HEK293 (cell line): ENCODE data around the gene PPFIA1.

Source experiments
- TCF7L2 ChIP-seq: IDR thresholded peaks from 2 replicates; pipeline ENCODE4 v1.6.1; 2011; ENCODE audit warnings: low read depth, mild to moderate bottlenecking, inconsistent platforms, low read length, moderate library complexity, borderline replicate concordance
- ZNF645 ChIP-seq: fragments of 450-650 bp; formaldehyde crosslinking; IDR thresholded peaks from 2 replicates; pipeline ENCODE4; 2016; ENCODE audit warnings: missing biosample characterization, missing genetic modification characterization
- TF ChIP-seq, protein P1 (sequence below): fragments of 450-650 bp; formaldehyde crosslinking; IDR thresholded peaks from 2 replicates; pipeline ENCODE4 v1.5.1; 2016; ENCODE audit warnings: missing biosample characterization, missing genetic modification characterization
- TF ChIP-seq, protein P2 (sequence below): fragments of 450-650 bp; formaldehyde crosslinking; optimal IDR thresholded peaks from 2 replicates; pipeline ENCODE3; 2016; ENCODE audit warnings: missing biosample characterization, mild to moderate bottlenecking, missing genetic modification characterization
- TF ChIP-seq, protein P3 (sequence below): fragments of 450-650 bp; formaldehyde crosslinking; IDR thresholded peaks from 2 replicates; pipeline ENCODE4 v1.5.1; 2016; ENCODE audit warnings: missing biosample characterization, missing genetic modification characterization

DNA sequence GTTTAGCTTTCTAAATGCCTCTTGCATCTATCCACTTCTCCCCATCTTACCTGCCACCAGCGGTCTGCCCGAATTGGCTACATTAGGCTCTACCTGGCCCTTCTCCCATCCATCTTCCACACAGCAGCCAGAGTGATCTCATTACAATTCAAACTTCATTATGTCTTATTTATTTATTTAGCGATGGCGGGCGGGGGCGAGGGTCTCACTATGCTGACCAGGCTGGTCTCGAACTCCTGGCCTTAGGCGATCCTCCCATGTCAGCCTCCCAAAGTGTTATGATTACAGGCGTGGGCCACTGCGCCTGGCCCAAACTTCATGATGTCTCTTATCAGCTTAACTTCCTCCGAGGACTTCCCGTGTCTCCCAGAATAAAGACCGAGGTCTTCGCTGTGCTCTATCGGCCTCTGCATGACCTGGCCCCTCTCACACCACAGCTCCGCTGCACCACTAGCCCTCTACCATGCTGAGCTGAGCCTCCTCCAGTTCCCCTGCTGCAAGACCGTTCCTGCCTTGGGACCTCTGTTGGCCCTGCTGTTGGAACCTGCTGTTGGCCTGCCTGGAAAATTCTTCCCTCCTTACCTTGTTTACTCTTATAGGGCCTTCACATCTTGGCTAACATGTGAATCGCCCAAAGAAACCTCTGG lies 127.0 kb downstream of the PPFIA1 start:
- TF ChIP-seq, protein P1, sequence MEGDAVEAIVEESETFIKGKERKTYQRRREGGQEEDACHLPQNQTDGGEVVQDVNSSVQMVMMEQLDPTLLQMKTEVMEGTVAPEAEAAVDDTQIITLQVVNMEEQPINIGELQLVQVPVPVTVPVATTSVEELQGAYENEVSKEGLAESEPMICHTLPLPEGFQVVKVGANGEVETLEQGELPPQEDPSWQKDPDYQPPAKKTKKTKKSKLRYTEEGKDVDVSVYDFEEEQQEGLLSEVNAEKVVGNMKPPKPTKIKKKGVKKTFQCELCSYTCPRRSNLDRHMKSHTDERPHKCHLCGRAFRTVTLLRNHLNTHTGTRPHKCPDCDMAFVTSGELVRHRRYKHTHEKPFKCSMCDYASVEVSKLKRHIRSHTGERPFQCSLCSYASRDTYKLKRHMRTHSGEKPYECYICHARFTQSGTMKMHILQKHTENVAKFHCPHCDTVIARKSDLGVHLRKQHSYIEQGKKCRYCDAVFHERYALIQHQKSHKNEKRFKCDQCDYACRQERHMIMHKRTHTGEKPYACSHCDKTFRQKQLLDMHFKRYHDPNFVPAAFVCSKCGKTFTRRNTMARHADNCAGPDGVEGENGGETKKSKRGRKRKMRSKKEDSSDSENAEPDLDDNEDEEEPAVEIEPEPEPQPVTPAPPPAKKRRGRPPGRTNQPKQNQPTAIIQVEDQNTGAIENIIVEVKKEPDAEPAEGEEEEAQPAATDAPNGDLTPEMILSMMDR (tag by site-specific recombination): no peak
- TF ChIP-seq ZNF645 (tag by site-specific recombination): no peak
- TF ChIP-seq, protein P2, sequence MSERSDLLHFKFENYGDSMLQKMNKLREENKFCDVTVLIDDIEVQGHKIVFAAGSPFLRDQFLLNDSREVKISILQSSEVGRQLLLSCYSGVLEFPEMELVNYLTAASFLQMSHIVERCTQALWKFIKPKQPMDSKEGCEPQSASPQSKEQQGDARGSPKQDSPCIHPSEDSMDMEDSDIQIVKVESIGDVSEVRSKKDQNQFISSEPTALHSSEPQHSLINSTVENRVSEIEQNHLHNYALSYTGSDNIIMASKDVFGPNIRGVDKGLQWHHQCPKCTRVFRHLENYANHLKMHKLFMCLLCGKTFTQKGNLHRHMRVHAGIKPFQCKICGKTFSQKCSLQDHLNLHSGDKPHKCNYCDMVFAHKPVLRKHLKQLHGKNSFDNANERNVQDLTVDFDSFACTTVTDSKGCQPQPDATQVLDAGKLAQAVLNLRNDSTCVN (tag by site-specific recombination): no peak
- TF ChIP-seq, protein P3, sequence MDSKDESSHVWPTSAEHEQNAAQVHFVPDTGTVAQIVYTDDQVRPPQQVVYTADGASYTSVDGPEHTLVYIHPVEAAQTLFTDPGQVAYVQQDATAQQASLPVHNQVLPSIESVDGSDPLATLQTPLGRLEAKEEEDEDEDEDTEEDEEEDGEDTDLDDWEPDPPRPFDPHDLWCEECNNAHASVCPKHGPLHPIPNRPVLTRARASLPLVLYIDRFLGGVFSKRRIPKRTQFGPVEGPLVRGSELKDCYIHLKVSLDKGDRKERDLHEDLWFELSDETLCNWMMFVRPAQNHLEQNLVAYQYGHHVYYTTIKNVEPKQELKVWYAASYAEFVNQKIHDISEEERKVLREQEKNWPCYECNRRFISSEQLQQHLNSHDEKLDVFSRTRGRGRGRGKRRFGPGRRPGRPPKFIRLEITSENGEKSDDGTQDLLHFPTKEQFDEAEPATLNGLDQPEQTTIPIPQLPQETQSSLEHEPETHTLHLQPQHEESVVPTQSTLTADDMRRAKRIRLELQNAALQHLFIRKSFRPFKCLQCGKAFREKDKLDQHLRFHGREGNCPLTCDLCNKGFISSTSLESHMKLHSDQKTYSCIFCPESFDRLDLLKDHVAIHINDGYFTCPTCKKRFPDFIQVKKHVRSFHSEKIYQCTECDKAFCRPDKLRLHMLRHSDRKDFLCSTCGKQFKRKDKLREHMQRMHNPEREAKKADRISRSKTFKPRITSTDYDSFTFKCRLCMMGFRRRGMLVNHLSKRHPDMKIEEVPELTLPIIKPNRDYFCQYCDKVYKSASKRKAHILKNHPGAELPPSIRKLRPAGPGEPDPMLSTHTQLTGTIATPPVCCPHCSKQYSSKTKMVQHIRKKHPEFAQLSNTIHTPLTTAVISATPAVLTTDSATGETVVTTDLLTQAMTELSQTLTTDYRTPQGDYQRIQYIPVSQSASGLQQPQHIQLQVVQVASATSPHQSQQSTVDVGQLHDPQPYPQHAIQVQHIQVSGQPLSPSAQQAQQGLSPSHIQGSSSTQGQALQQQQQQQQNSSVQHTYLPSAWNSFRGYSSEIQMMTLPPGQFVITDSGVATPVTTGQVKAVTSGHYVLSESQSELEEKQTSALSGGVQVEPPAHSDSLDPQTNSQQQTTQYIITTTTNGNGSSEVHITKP: no peak
- no peak for TF ChIP-seq TCF7L2
